GM19099 (cell line): Measurements from ENCODE around the gene ALPP.

Source experiments
- POLR2A ChIP-seq: IDR thresholded peaks from 3 replicates; pipeline ENCODE4 v1.6.1; 2011; ENCODE audit warnings: low read depth; ENCODE audit not compliant: insufficient read length; ENCODE audit errors: extremely low read depth

The ALPP gene

DNA sequence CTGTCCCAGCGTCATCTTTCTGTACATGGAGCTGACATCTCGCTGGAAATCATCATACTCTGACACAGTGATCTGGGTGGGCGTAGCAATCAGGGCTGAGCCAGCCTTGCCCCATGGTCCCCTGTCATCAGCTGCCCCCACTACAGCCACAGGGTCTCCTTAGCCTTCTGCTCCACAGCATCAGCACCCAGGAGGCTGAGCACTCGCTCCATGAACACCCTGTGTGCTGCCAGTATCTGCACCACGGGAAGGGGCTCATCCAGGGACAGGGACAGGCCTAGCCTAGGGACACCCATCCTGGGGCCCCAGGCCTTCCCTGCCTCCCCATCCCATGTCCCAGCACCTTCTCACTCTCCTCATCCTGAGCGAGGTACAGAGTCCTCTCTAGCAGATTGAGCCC lies 39.5 kb downstream of the ALPP start:
- no peak for TF ChIP-seq POLR2A

DNA sequence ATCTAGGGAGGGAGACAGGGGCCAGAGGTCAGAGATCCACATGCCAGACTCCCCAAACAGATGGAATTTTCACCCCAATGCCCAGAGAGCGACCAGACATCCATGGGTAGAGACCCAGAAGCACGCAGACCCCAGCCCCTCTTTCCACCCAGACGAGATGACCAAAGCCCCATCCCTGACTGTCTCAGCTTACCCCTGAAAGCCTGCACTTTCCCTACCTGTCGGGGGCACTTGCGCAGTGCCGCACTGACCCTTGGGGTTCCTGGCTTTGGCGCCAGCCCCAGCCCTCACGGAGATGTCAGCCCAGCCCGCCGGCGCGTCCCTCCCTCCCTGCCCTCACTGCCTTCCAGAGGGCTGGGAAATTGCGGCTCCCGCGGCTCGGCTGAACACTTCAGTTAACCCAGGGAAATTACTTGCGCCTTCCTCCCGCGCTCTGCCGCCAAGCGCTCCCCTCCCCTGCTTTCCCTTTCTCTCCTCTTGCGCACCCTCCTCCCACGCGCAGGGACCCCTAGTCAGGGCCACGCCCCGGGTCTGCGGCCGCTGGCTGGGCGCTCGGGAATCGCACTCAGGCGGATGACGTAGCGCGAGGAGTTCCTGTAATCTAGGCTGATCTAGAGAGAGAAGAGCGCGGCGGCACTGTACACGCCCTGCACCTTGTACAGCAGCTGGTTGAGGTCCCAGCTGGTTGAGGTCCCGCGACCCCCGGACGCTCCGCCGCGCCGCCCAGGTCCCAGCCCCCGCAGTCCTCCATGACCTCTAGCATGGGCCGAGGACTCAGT lies 40.1 kb downstream of the ALPP start:
- no peak for TF ChIP-seq POLR2A

DNA sequence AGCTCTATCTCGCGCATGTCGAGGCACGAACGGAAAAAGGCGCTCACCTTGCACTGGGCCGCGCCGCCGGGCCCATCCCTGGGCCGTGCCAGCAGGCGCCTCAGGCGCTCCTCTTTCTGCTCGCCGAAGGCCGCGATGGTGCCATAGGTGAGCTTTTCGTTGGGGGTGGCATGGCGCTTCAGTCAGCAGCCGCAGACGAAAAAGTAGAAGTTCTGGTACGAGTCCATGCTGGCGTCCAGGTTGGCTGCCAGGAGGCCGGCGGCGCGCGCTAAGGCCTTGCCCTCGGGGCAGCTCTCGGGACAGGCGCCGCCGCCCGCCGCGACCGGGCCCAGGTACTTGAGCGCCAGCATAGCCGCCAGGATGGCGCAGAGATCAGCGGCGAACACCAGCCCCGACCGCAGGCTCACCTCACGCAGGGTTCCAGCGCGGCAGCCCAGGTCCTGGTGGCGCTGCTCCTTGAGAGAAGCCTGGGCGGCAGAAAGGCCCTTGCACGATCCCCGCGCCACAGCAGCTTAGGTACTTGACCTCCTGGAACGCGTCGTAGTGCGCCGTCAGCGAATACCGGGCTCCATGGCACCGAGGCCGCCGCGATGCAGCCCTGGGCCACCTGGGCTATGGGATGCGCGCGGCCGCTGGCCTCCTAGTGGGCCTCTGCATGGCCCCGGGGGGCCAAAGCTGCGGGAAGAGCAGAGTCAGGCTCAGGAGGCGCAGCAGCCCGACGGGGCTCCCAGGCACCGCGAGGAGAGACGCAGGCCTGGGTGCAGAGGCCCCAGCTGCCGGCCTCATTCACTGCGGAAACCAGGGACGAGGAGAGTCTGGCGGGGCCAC lies 40.9 kb downstream of the ALPP start:
- TF ChIP-seq POLR2A = no peak

DNA sequence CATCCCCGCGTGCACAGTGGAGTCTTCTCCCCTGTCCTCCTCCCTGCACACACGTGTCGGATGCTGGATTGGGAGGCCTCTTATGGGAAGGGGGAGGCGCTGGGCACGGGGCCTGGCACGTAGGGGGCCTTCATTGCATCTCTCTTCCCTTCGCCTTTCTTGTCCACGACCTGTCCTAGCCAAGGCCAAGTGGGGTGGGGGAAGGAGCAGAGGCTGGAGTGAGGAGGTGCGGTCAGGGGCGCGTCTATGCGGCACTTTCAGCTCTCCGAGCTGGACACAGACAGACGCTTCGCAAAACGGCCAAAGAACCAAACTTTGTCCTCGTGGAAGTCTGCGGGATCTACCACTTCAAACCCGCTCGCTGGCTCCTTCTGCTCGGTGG lies 41.5 kb downstream of the ALPP start:
- TF ChIP-seq POLR2A = no peak

DNA sequence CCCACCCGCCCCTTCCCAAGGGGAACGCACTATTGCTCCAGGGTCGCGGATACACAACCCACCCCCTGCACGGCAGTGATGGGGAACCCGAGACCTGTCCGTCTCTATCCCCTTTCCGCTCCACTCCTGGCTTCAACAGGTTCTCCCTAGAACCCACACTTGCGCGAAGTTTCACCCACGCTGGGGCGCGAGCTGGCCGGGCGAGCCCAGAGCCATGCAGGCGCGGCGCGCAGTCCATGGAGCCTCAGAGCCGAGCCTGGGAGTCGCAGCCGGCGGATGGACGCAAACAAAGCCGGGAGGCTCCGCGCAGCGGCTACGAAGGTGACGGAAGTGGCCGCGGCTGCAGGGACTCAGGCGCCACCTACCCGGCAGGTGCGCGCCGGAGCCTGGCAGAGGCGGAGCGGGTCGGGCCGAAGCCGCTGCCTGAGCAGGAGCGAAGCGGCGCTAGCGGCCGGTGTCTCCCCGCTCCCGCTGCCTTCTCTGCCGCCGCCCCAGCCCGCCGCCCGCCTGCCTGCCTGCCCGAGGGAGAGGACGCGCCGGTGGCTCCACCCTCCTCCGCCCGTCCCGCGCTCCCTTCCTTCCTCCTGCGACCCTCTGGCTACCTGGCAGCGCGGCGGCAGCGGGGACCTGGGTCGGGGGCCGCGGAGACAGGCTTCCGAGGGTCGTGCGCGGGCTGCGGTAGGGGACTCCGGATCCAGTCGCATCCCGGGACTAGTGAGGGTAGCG lies 42.1 kb downstream of the ALPP start:
- no peak for TF ChIP-seq POLR2A

DNA sequence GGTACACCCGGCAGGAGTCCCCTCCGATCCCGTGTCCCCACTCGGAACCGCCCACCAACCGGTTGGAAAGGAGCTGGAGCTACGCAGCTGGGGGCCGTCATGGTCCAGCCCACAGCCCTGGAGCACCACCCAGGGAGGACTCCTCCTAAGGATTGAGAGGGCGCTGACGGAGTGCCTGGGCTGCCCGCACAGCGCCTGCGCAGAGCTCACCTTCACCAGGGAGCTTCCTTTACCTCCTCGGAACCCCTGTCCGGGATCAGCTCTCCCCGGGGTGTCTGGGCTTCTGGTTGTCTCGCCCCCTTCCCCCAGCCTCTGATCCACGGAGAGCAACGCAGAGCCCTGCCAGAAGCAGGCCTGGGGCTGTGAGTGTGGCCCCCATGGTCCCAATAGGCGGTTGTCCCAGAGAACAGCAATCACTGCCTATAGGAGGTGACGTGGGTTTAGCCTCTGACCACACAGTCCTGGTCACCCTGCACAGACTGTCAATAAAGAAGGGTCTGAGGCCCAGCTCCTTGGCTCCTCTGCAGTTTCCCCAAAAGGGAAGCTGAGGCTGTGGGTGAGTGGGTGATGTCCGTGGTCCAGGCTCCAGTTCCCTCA lies 42.7 kb downstream of the ALPP start:
- no peak for TF ChIP-seq POLR2A

DNA sequence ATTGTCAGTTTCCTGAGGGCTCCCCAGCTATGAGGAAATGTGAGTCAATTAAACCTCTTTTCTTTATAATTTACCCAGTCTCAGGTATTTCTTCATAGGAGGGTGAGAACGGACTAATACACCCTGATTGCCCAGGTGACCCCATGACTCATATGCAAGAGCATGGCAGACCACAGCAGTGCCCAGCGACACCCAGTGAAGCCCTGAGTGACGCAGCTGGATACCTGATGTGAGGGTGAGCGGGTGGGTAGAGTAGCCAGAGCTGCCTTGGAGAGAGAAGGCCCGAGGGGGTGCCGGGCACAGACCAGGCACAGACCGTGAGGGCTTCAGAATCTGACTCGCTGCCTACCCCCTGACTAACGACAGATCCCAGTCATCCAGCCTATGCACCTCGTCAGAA lies 43.5 kb downstream of the ALPP start:
- no peak for TF ChIP-seq POLR2A

DNA sequence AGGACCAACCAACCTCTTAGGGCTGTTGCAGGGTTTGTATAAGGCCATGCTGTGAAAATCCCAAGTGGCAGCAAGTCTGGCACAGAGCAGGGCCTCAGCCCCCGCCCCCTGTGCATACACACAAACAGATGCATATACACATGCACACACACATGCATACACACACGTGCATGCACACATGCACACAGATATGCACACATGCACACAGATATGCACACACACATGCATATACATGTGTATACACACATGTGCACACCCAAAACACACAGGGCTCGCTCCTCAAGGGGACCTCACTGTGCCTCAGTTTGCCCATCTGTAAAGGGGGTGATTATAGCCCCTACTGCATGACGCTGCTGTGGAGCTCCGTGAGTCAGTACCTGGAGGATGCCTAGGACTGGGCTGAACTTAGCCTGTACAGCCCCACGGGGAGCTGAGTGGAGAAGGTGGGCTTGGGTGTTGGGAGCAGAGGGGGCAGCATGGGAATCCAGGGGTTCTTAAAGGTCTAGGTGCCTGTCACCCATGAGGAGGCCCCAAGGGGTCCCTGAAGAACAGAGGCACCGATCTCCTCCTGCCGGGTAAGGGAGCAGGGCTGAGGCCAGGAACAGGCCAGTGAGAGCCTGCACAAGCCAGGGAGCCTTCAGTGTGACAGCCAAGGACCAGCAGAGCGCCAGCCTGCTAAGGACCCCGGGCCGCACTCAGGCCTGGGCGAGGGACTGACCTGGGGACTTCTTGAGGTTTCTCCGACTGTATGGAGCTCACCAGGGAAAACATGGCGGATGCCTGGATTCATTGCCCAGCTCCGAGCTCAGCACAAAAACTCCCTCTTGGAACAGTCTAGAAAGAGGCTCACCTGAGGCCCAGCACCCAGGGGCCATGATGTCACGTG lies 53.4 kb downstream of the ALPP start:
- TF ChIP-seq POLR2A = no peak
